Choroid plexus epithelial cell (primary cell): ENCODE results near the gene SNX20.

Experiments
- DNase-seq: peaks from one replicate; pipeline ENCODE4 v3.0.0-alpha.2; 2010; ENCODE audit warnings: low read depth
- H3K4me3 ChIP-seq: 2 replicates; pipeline ENCODE4 v1.5.1; 2011; ENCODE audit warnings: low read depth, mild to moderate bottlenecking, control low read depth, low read length, moderate library complexity
- CTCF ChIP-seq: conservative IDR thresholded peaks from 2 replicates; pipeline ENCODE4 v1.5.1; 2011; ENCODE audit warnings: low read depth, mild to moderate bottlenecking, control low read depth, inconsistent platforms, low read length, moderate library complexity

The SNX20 gene

DNA sequence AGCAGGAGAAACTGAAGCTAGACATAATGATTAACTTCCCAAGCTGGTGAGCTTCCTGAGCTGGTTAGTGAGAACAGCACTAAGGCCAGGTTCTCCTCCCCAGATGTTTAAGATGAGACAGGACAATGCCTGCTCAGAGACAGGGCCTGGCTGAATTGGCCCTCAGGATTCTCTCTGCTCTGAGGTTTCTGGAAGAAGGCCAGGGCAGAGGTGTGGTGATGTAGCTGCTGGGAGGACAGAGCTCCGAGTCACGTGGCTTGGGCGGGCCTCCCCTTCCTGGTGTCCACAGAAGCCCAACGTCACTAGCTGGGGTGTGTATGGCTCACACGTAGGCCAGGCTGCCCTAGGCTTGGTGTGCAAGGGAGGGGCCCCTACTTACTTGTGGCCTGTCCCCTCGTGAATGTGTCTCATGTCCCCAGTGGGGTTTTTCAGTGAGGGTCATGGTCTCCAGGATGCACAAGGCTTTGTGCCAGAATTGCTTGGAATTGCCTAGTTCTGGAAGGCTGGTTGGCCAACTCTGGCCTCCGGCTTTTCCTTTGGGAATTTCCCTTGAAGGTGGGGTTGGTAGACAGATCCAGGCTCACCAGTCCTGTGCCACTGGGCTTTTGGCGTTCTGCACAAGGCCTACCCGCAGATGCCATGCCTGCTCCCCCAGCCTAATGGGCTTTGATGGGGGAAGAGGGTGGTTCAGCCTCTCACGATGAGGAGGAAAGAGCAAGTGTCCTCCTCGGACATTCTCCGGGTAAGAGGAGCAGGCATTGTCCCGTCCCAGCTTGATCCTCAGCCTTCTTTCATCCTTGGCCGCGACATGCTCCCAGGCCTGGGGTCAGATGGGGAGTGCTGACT, 15.7 kb upstream of the SNX20 start:
- no peak overlapping the region for H3K4me3 ChIP-seq
- DNase-seq = peak; percentile 82
- TF ChIP-seq CTCF = no peak

GRCh38 chr16:50696126-50696525, 15.0 kb upstream of the SNX20 start:
- no peak for DNase-seq
- no peak for TF ChIP-seq CTCF
- no peak overlapping the region for H3K4me3 ChIP-seq

DNA sequence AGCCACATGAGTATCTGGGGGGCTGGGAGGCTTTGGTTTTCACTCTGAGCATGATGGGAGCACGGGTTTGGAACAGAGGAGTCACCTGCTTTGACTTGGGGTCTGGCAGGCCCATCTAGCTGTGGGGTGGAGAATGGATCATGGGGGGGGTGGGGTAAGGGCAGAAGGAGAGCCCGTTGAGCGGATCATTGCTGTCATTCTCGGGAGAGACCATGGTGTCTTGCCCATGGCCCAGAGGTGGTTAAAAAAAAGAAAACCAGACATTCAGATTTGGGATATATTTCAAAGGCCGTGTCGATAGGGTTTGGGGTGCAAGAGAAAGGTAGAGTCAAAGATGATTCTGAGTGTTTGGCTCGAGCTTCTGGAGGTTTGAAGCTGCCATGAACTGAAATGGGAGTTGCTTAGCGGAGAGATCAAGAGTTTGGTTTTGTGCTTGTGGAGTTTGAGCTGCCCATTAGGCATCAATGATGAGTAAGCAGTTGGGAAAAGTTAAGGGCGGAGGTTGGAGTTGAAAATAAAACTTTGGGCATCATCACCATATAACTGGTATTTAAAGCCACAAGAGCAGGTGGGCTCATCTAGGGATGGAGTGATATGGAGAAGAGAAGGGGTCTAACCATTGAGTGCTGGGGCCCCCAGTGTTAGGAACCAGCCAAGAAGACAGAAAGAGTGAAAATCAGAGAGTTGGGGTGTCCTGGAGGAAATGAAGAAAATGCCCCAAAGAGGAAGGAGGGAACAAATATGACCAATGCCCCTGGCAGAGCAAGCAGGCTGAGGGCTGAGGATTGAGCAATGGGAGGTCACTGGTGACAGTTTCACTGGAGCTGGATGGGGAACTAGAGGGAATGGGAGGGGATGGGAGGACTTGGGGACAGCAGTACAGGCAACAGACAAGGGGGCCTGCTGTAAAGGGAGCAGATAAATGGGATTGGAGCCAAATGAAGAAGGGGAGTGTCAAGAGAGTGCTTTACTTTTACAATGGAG, 14.2 kb upstream of the SNX20 start:
- no peak for TF ChIP-seq CTCF
- no peak overlapping the region for H3K4me3 ChIP-seq
- DNase-seq = no peak

DNA sequence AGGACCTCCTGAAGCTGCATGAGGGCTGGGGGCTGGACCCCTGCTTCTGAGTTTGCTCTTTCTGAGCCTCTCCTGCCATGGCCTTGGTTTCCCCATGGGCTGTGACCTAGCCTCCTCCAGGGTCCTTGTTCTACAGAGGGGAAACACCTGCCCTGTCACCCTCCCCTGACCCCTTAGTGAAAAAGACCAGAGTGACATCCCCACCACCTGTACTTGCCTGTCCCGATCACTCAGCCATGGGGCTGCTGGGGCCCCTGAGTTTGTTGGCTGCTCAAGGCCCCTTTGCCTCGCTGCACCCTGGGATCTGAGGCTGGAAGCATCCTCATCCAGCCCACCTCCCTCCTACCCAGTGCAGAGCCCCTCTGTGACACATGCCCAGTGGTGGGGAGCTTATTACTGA, 13.1 kb upstream of the SNX20 start:
- no peak overlapping the region for H3K4me3 ChIP-seq
- DNase-seq = no peak
- TF ChIP-seq CTCF = no peak

DNA sequence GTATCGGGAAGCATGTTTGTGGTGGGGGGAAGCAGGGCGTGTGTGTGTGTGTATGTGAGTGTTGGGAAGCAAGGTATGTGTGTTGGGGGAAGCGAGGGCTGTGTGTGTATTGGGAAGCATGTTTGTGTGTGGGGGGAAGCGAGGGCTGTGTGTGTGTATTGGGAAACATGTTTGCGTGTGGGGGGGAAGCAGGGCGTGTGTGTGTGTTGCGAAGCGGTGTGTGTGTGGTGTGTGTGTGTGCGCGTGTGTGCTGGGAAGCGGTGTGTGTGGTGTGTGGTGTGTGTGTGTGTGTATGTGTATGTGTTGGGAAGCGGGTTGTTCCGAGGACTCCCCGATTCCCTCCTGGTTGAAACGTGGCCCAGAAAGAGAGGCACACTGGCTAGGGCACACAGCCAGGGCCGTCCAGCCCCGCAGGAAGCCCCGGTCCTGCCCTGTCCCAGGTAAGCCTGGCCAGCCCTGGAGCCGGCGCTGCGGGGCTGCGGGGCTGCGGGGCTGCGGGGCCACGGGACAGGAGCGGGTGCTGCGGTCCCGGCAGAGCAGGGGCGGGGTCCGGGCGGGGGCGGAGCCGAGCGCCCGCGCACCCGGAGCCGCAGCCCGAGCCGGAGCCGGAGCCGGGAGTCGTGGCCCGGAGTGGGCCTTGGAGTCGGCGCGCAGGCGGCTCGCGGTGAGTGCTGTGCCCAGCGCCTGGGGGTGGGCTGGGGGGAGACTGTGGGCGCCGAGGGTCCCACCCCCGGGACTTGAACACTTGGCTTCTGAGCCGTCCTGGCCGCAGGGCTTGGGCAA, 12.1 kb upstream of the SNX20 start, which contains the start of gene NOD2:
Gene NOD2, plus strand, starts transcription at position 608 of the 783 bp plus-strand sequence. CDS start 5,890 bp downstream, outside the sequence.
- peak within 1 kb of the TSS; percentile 33 for H3K4me3 ChIP-seq
- no peak for TF ChIP-seq CTCF
- no peak for DNase-seq

DNA sequence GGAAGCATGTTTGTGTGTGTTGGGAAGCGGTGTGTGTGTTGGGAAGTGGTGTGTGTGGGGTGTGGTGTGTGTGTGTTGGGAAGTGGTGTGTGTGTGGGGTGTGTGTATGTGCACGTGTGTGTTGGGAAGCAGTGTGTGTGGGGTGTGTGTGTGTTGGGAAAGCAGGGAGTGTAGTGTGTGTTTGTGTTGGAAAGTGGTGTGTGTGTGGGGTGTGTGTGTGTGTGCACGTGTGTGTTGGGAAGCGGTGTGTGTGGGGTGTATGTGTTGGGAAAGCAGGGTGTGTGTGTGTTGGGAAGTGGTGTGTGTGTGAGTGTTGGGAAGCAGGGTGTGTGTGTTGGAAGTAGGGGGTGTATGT, 11.5 kb upstream of the SNX20 start:
- no peak for TF ChIP-seq CTCF
- no peak overlapping the region for H3K4me3 ChIP-seq
- no peak for DNase-seq
